ENCODE measurements around the gene SYNPR.

The SYNPR gene

GRCh38 chr3:63450023-63450422 lies 171.9 kb downstream of the SYNPR start:
- DNase-seq = peak in 19 of 42 donors; percentile 16 to 72 (median 40)
- intact Hi-C loops (cut with DNase I) = no loop called here

DNA sequence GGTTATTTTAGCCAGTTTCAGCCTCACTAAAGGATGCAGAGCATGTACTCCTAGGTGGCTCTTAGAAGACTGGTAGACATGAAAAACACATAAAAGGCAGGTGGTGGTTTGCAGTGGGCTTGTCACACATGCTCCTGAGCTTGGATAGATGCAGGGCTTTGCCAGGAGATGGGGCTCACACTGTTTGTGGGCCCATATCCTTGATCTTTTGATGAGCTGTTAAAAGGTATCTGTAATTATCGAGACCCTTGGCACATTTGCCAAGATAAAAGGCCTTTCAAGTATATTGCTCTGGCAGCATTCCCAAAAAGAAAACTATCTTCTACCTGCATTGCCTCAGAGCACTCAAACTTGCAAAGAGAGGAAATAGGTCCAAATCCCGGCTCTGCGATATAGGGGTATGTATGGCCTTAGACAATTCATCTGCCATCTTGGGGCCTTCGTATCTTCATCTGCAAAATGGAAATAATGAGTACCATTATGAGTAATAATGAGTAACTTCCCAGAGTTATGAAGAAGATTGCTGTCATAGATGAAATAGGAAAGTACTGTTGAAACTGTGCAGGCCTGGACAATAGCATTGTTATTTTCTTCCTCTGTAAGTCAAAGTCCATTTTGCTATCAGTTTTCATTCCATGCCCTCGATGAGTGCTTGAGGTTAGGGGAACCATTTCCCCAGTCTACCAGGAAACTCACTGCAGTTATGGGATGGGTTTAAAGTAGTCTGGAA lies 172.7 kb downstream of the SYNPR start:
- DNase-seq = no peak
- intact Hi-C loops (cut with DNase I) = no loop called here

- intact Hi-C loops (cut with DNase I) = no loop called here
- DNase-seq = no peak
Observed at GRCh38 chr3:63456901-63457300, 178.8 kb downstream of the SYNPR start.

GRCh38 chr3:63458405-63458804 lies 180.3 kb downstream of the SYNPR start:
- intact Hi-C loops (cut with DNase I) = no loop called here
- no peak for DNase-seq

DNA sequence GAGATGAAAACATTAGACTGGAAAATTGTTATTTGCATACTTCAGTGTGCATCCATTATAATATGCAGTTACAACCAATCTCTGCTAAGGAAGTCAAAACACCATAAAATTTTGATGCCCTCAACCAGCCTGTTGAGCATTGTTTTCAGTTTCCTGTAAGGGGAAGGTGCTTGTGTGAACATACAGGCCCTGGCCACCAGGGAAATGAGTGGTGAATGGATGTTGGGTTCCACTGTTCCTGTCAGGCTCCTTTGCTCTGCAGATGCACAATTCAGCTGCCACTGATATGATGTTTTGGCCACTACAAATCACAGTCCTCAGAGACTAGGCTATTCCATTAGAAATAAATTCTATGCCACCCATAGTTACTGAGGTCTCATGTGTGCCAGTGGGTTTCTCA lies 184.6 kb downstream of the SYNPR start:
- intact Hi-C loops (cut with DNase I) = no loop called here
- DNase-seq = no peak

DNA sequence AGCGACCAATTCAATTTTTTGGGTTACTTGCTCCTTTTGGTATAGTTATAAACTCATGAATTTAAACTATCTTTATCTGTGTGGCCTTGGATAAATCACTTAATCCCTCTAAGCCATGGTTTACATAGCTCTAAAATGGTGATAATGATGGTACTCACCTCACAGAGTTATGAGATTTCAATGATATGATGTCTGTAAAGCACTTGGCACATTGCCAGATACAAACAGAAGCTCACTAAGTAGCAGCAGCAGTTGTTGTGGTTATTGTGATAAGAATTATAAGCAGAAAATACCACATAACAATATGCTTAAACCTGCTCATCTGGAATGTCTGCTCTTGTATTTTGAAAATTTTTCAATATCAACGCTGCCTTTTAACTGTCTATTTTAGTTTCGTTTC lies 189.3 kb downstream of the SYNPR start:
- DNase-seq = no peak
- intact Hi-C loops (cut with DNase I) = no loop called here

DNA sequence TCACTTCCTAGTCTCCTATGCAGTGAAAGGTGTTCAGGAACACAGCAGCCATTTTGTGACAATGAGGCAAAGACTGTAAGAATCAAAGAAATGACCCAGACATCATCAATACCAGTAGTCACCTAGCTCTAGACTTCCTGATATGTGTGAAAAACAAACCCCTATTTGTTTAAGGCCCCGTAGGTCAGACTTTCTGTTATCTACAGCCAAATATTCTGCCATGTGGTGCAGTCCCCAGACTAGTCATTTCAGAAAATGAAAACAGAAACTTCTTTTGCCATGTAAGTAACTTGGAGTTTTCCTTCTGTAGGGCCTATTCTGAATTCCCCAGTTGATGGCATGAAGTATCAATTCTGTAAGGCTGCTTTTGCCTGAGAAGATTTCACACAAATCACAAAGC lies 192.6 kb downstream of the SYNPR start:
- intact Hi-C loops (cut with DNase I) = no loop called here
- no peak for DNase-seq

DNA sequence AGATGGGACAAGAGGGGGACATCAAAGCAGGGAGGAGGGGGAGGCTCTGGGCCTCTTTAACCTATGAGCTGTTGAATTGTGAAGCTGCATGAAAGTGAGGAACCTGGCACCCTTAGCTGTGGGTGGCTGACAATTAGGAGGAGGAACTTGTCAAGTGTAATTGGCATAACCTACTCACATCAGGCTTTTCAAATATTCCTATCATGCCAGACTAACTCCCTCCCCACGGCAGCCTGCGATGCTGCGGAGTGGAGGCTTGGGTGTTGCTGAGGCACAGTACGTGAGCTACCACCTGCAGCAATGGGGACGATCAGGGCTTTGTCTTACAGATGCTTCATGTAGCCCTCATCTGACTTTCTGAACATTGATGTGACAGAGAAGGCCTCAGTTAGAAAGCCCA lies 193.7 kb downstream of the SYNPR start:
- DNase-seq = peak in 41 of 42 donors; percentile 32 to 89 (median 69)
- intact Hi-C loops (cut with DNase I) = no loop called here

DNA sequence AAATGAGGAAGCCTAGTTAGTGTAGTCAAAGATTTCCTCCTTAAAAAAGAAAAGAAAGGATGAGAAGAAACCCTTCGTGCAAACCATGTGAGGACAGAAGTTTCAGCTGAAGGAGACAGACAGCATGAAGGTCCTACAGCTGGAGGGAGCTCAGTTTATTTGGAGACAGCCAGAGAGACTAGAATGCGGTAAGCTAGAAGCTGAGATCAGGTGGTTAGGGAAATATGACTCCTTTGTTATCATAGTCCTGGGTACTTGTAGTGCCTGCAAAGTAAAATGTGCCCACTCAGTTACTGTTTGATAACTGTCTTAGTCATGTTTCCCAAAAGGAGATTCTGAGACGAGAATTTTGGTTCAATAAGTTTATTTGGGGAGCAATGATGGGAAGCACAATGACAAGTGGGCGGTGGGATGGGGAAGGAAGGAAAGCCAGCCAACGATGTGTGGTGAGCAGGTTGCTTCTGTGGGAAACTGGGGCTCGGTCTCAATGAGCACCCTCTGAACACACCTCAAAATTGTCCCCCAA lies 195.6 kb downstream of the SYNPR start:
- peak in 7 of 42 donors; percentile 16 to 53 (median 40) for DNase-seq
- intact Hi-C loops (cut with DNase I) = no loop called here

GRCh38 chr3:63474828-63475518 lies 196.9 kb downstream of the SYNPR start:
- intact Hi-C loops (cut with DNase I) = no loop called here
- DNase-seq = no peak

GRCh38 chr3:63477494-63478129 lies 199.5 kb downstream of the SYNPR start:
- DNase-seq = no peak
- intact Hi-C loops (cut with DNase I) = no loop called here

GRCh38 chr3:63478990-63479660 lies 201.0 kb downstream of the SYNPR start:
- intact Hi-C loops (cut with DNase I) = no loop called here
- DNase-seq = no peak

DNA sequence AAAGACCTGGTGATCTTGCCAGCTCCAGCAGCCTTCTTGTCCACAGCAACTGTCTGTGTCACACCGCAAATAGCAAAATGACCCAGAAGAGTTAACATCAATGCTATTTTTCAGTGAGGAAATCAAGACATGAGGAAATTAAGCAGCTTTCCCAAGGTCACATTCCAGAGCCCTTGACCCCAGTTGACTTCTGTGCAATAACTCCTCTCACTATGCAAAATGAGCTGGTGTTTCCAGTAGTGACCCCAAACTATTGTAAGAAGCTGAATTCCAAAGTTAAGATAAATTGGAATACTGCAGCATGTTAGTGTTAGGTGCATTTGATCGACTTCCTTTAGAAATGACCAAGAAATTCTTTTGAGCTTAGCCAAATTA lies 201.5 kb downstream of the SYNPR start:
- DNase-seq = no peak
- intact Hi-C loops (cut with DNase I) = no loop called here

DNA sequence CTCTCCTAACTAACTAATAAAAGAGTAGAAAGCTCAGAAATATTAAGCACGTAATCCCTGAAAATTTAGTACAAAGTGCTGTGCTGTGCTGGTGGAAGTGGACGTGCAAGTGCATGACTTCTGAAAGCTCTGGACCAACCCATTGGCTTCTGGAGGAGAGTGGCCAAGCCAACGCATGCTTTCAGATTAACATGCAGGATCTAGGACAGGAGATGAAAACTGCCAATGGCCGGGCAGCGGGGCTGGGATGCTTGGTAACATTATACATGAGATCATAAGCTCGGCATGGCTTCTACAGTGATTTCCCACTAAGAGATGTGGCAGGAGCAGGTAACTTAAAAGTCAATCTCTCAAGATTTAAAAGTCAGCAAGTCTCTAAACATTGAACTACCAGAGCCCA lies 203.5 kb downstream of the SYNPR start:
- intact Hi-C loops (cut with DNase I) = no loop called here
- DNase-seq = no peak

DNA sequence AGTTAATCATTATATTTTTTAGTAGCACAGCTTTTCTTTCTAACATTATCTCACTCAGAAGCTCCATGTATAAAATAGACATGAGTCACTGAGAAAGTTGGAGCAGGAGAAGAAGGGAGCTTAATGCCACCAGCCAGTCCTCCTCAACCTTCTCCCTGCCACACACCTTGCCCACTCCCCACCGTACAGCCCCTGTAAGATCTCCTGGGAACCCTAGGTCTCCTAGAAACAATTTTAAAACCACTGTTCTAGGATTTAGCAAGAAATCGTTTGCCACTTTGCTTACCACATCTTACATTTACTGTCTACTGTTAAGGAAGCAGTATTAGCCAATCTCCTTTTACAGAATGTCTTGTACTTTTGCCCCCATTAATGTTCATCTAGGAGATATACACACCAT lies 204.2 kb downstream of the SYNPR start:
- intact Hi-C loops (cut with DNase I) = no loop called here
- no peak for DNase-seq

- intact Hi-C loops (cut with DNase I) = no loop called here
- peak in 8 of 42 donors; percentile 14 to 54 (median 30) for DNase-seq
Observed at GRCh38 chr3:63492464-63492863, 214.4 kb downstream of the SYNPR start.

GRCh38 chr3:63493101-63493500 lies 215.0 kb downstream of the SYNPR start:
- intact Hi-C loops (cut with DNase I) = no loop called here
- no peak for DNase-seq

GRCh38 chr3:63494646-63495045 lies 216.5 kb downstream of the SYNPR start:
- DNase-seq = no peak
- intact Hi-C loops (cut with DNase I) = no loop called here

- intact Hi-C loops (cut with DNase I) = no loop called here
- no peak for DNase-seq
Observed at GRCh38 chr3:63497641-63498040, 219.5 kb downstream of the SYNPR start.

GRCh38 chr3:63500196-63500595 lies 222.1 kb downstream of the SYNPR start:
- intact Hi-C loops (cut with DNase I) = no loop called here
- DNase-seq = no peak

All from head of caudate nucleus (tissue), 42 donors.